Fibroblast of lung (primary cell): ENCODE data around the gene COL5A3.

ENCODE experiments used
- CTCF ChIP-seq, 2 donors: IDR thresholded peaks in 1 of 2; conservative IDR thresholded peaks in 1 of 2; 1 replicate in 1 of 2; 2 replicates in 1 of 2; pipeline ENCODE4 v1.5.1; 2011 to 2012; ENCODE audit warnings: low read length in 2 of 2, control low read depth in 1 of 2, inconsistent platforms in 1 of 2, low read depth in 1 of 2, mild to moderate bottlenecking in 1 of 2
- EZH2 ChIP-seq: IDR thresholded peaks from 2 replicates; pipeline ENCODE4 v1.5.1; 2012; ENCODE audit warnings: low read length, control low read depth, mild to moderate bottlenecking; ENCODE audit errors: missing control alignments

- TF ChIP-seq CTCF (conservative IDR thresholded peaks at IDR 0.05 in 1 of 2, IDR thresholded peaks at IDR 0.05 in 1 of 2; ENCODE audit: low read depth in 1 of 2, low read length in 2 of 2) (no peak), EZH2 (no peak)
These were observed 33.1 kb upstream of the COL5A3 start for GRCh38 chr19:10043286-10043927.
